Measurements from ENCODE around the gene MYO15A.

- no peak for TF ChIP-seq CTCF (IDR thresholded peaks at IDR 0.05)
- TF ChIP-seq ZFX (IDR thresholded peaks at IDR 0.05; ENCODE audit: borderline replicate concordance) = no peak
These were observed 82.7 kb downstream of the MYO15A start for GRCh38 chr17:18191236-18191667.

Data from 22Rv1 (cell line).